RWPE2 (cell line): ENCODE measurements around the gene SNX15.

Experiments
- ATAC-seq: fragments of 200-7000 bp; cut with Tn5 transposase; 3 replicates; pipeline ENCODE4 v1.9.1; 2021; ENCODE audit warnings: low read depth
- DNase-seq: peaks from one replicate; pipeline ENCODE4 v3.0.0-alpha.2; 2020; ENCODE audit warnings: low spot score
- H3K27ac ChIP-seq: fragments of 450-650 bp; 2 replicates; pipeline ENCODE4 v1.5.1; 2017; ENCODE audit warnings: mild to moderate bottlenecking; ENCODE audit not compliant: poor library complexity, severe bottlenecking
- H3K27me3 ChIP-seq: fragments of 250-450 bp; sonication (Bioruptor Pico); 2 replicates; pipeline ENCODE4 v1.5.1; 2021; ENCODE audit warnings: mild to moderate bottlenecking, moderate library complexity; ENCODE audit not compliant: insufficient read depth, poor library complexity, severe bottlenecking
- H3K36me3 ChIP-seq: fragments of 250-450 bp; sonication (Bioruptor Pico); 2 replicates; pipeline ENCODE4 v1.5.1; 2020; ENCODE audit warnings: low read depth, mild to moderate bottlenecking, moderate library complexity
- H3K4me1 ChIP-seq: fragments of 250-450 bp; sonication (Bioruptor Pico); 2 replicates; pipeline ENCODE4 v1.5.1; 2021; ENCODE audit warnings: mild to moderate bottlenecking, moderate library complexity; ENCODE audit not compliant: insufficient read depth, poor library complexity, severe bottlenecking
- H3K4me3 ChIP-seq: fragments of 250-450 bp; sonication (Bioruptor Pico); 2 replicates; pipeline ENCODE4 v1.5.1; 2021; ENCODE audit warnings: mild to moderate bottlenecking, moderate library complexity; ENCODE audit not compliant: severe bottlenecking
- H3K9me3 ChIP-seq: fragments of 250-450 bp; sonication (Bioruptor Pico); 2 replicates; pipeline ENCODE4 v1.5.1; 2021; ENCODE audit warnings: mild to moderate bottlenecking, moderate library complexity; ENCODE audit not compliant: severe bottlenecking
- TF ChIP-seq, protein P1 (sequence below): fragments of 450-650 bp; IDR thresholded peaks from one replicate; pipeline ENCODE4 v1.5.1; 2017; ENCODE audit warnings: mild to moderate bottlenecking, moderate library complexity; ENCODE audit not compliant: poor library complexity, severe bottlenecking

Gene SNX15

DNA sequence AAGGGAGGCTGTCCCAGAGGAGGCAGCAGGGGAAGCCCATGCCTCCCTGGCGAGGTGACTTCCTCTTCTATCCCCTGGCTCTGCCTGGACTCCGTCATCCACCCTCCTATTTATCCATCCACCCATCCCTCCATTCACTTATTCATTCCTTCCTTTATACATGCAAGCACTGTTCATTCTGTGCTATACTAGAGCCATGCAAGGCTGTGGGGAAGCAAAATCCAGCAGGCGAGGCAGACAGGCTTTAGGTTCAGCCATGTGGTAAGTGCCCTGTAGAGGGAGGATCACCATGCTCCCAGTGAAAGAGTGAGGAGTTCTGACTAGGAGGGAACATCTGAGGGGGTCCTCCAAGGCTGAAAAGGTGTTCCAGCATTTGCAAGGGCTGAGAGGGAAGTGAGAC, 32.3 kb downstream of the SNX15 start:
- H3K27me3 ChIP-seq: no peaks in the 10 kb centered on the region
- TF ChIP-seq, protein P1, sequence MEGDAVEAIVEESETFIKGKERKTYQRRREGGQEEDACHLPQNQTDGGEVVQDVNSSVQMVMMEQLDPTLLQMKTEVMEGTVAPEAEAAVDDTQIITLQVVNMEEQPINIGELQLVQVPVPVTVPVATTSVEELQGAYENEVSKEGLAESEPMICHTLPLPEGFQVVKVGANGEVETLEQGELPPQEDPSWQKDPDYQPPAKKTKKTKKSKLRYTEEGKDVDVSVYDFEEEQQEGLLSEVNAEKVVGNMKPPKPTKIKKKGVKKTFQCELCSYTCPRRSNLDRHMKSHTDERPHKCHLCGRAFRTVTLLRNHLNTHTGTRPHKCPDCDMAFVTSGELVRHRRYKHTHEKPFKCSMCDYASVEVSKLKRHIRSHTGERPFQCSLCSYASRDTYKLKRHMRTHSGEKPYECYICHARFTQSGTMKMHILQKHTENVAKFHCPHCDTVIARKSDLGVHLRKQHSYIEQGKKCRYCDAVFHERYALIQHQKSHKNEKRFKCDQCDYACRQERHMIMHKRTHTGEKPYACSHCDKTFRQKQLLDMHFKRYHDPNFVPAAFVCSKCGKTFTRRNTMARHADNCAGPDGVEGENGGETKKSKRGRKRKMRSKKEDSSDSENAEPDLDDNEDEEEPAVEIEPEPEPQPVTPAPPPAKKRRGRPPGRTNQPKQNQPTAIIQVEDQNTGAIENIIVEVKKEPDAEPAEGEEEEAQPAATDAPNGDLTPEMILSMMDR: no peak
- H3K9me3 ChIP-seq: no peaks in the 10 kb centered on the region
- ATAC-seq (no peak), DNase-seq (no peak)
- H3K4me3 ChIP-seq: no peak overlapping the region
- no peaks in the 10 kb centered on the region for H3K4me1 ChIP-seq
- H3K27ac ChIP-seq: no peak overlapping the region
- H3K36me3 ChIP-seq: no peaks in the 10 kb centered on the region

DNA sequence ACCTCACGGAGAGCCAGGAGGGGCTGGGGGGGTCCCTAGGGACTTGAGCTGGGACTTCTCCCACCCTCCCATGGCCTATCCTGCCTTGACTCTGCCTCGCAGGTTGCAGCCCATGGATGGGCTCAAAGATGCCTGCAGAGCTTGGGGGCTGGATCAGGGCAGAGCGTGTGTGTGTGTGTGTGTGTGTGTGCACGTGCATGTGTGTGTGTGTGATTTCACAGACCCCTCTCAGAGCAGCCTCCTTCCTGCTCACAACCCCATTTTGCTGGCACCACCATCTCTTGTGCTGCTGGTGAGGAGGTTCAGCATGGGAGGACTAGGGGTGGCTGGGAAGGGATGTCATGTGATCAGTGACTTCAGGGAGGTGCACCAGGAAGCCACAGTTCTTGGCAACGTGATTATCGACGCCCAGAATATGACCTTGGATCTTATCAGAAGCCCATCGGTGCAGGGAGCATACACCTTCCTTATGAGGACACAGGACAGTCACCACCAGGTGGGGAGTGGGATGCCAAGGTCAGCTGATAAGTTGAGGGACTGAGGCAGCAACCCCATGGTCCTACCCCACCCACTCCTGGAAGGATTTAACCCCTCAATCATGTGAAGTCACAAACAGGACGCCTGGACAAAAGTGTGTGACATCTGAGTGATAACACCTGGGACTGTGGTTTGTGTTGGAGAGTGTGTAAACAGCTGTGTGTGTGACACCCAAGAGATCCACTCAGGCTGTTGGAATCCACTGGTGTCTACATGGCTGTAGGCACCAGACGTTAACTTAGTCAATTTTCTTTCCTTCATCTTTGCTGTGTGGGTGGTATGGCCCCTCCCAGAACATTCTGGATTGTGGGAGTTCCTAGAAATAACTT, 33.0 kb downstream of the SNX15 start:
- ATAC-seq: no peak
- no peaks in the 10 kb centered on the region for H3K36me3 ChIP-seq
- TF ChIP-seq, protein P1: no peak
- no peaks in the 10 kb centered on the region for H3K4me1 ChIP-seq
- no peaks in the 10 kb centered on the region for H3K27me3 ChIP-seq
- H3K27ac ChIP-seq: no peak overlapping the region
- H3K4me3 ChIP-seq: no peak overlapping the region
- no peak for DNase-seq
- H3K9me3 ChIP-seq: no peaks in the 10 kb centered on the region

DNA sequence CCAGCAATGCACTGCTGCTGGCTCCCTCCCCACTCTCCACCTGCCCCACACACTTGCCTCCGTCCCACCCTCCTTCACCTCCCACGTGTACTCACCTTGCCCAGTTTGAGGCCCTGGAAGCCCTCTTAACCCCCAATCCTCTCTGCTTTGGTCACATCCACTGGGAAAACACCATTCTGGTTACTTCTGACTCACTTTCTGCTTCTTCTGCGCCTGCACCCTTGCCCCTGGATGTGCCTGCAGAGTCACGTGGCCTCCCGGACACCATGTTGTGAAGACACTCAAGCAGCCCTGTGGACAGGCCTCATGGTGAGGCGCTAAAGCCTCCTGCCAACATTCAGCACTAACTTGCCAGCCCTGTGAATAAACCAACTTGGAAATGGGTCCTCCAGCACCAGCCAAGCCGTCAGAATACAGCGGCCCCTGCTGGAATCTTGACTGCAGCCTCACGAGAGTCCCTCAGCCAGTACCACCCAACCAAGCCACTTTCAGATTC, 33.7 kb downstream of the SNX15 start:
- TF ChIP-seq, protein P1: peak; percentile 27
- H3K4me3 ChIP-seq: no peak overlapping the region
- ATAC-seq (peak; percentile 28; the same call in 1 of the 3 replicates), DNase-seq (no peak)
- no peaks in the 10 kb centered on the region for H3K27me3 ChIP-seq
- no peaks in the 10 kb centered on the region for H3K36me3 ChIP-seq
- no peaks in the 10 kb centered on the region for H3K4me1 ChIP-seq
- no peaks in the 10 kb centered on the region for H3K9me3 ChIP-seq
- no peak overlapping the region for H3K27ac ChIP-seq

DNA sequence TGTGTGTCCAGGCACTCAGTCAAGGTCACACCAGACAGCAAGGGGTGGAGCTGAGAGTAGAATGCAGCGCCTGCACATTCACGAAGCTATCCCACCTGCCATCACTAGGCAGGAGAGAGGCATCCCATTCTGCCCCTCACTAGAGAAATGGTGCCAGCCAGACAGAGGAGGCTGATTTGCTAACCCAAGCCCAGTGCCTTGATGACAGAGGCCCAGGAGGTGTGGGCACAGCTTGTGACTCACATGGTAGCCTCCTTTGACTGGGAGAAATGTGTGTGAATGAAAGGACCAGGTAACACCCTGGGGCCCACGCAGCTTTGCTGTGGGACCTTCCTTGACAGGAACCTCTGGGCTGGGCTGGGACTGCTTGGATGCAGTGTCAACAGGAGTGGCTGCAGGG, 36.3 kb downstream of the SNX15 start:
- ATAC-seq (peak; percentile 24; the same call in 1 of the 3 replicates), DNase-seq (no peak)
- Histone ChIP-seq H3K4me1 (no peaks in the 10 kb centered on the region), H3K27ac (no peak overlapping the region), H3K27me3 (no peaks in the 10 kb centered on the region), H3K36me3 (no peaks in the 10 kb centered on the region), H3K4me3 (no peak overlapping the region), H3K9me3 (no peaks in the 10 kb centered on the region)
- TF ChIP-seq, protein P1: no peak

DNA sequence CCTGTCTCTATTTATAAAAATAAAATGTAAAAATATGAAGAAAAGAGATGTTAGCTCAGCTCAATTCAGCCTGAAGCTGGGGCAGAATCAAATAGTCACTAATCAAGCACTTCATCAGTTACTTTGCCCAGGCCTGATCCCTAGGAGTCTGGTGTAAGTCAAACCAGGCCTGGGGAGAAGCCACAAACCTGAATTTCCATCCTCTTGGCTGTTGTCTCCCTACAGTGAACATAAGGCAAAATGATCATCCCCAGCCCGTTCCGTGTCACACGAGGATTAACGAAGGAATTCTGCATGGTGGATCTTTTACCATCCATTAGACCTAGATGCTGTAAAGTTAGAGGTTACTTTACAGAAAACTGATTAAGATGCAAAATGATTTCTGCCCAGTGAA, 37.6 kb downstream of the SNX15 start:
- H3K9me3 ChIP-seq: no peaks in the 10 kb centered on the region
- no peak overlapping the region for H3K4me3 ChIP-seq
- ATAC-seq (no peak), DNase-seq (no peak)
- H3K27ac ChIP-seq: no peak overlapping the region
- TF ChIP-seq, protein P1: no peak
- H3K27me3 ChIP-seq: no peaks in the 10 kb centered on the region
- H3K4me1 ChIP-seq: no peaks in the 10 kb centered on the region
- no peaks in the 10 kb centered on the region for H3K36me3 ChIP-seq
